GM19455 (cell line): Measurements from ENCODE around the gene TPH1.
"Not testable (repeated sequence)": the region's sequence is repeated elsewhere in the genome, so short reads cannot be mapped to it uniquely, and the experiment has no call there.

Experiments used
- ATAC-seq: cut with Tn5 transposase; IDR thresholded peaks from one replicate; pipeline ENCODE4 v1.9.1; 2021; ENCODE audit not compliant: unreplicated experiment

TPH1 gene

GRCh38 chr11:18027475-18027874 is 18.6 kb downstream of the TPH1 start:
- ATAC-seq: no peak

GRCh38 chr11:18022419-18022818 is 23.6 kb downstream of the TPH1 start:
- no peak for ATAC-seq

DNA sequence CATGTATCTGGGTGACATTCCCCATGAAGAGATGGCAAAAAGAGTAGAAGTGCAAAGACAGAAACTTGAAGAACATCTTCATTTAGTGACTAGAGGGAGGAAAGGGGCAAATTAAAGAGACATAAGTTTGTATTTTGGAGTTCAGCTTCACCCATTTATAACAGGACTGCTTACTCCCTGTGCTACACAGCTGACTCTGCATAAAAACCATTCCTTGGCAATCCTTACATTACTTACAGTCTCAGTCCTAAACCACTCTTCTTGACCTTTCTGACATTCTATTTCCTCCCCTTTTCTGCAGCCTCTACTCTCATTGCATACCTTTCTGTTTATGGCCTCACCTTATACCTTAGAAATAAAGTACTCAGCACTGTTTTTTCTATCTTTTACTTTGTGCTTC is 26.4 kb downstream of the TPH1 start:
- no peak for ATAC-seq

GRCh38 chr11:18016789-18017188 is 29.3 kb downstream of the TPH1 start:
- no peak for ATAC-seq

- no peak for ATAC-seq
Observed at GRCh38 chr11:18014876-18015275, 31.2 kb downstream of the TPH1 start.

- no peak for ATAC-seq
Observed at GRCh38 chr11:18013790-18014507, 32.1 kb downstream of the TPH1 start.

- peak; percentile 93 for ATAC-seq
Observed at GRCh38 chr11:18012906-18013781, 32.9 kb downstream of the TPH1 start, which contains the start of gene SERGEF. Gene SERGEF, minus strand, starts transcription at chr11:18013047. Its CDS starts 37 bp downstream, at chr11:18013010.

- peak; percentile 6 for ATAC-seq
Observed at GRCh38 chr11:18012122-18012905, 33.8 kb downstream of the TPH1 start.

DNA sequence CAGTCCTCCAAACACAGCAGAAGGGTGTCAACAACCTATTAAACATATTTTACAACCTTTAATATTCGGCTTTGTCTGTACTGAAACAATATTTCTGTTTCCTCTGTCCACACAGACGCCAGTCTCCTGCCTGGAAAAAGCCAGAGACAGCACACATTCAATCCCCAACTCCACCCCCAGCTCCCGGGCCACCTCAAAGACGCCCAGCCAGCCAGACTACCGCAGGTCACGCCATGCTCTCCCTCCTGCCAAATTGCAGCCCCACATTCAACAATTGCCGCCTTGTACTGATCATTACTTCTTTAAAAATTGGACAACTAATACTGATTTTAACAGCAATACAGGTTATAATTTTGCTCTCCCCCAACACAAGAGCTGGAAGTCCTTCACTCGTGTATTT is 34.4 kb downstream of the TPH1 start:
- ATAC-seq: no peak

GRCh38 chr11:18010977-18011586 is 35.0 kb downstream of the TPH1 start:
- no peak for ATAC-seq

- ATAC-seq: no peak
Observed at GRCh38 chr11:18010121-18010670, 35.9 kb downstream of the TPH1 start.

- no peak for ATAC-seq
Observed at GRCh38 chr11:18005376-18006129, 40.5 kb downstream of the TPH1 start.

DNA sequence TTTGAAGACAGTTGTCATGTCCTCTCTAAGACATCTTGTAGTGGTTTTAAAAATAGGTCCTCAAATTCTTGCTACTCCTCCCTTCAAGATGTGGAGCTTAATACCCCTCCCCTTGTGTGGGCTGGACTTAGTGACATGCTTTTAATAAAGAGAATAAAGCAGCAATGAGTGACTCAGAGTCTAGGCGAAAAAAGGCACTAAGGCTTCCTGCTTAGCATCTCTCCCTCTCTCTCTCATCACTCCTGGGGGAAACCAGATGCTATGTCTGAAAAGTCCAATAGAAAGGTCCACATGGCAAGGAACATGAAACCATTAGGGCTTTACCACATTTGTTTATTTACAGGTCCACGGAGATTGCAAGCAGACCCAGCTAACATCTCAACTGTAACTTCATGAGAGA is 44.9 kb downstream of the TPH1 start:
- ATAC-seq: no peak

DNA sequence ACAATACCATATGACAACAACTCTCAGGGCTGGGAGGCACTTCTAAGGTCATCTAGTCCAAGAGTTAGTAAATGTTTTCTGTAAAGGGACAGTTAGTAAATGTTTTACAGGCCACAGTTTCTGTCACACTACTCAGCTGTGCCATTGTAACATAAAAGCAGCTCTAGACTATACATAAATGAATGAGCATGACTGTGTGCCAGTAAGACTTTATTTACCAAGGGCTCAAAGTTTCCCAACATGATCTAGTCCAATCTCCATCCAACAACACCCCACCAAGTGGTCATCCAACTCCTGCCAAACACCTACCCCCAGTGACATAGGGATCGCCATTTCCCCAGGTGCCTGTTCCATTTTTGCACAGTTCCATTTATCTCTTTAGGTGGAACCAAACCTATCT is 45.3 kb downstream of the TPH1 start:
- no peak for ATAC-seq

- ATAC-seq: not testable (repeated sequence)
Observed at GRCh38 chr11:18000128-18000527, 45.9 kb downstream of the TPH1 start.
